Activated CD8-positive, alpha-beta T cell treated with anti-CD3 and anti-CD28 coated beads, Interleukin-2, amount 10 ng/mL, durations not matched to agents 7 days and 5 days (primary cell): ENCODE results near the gene NRXN3. TPM values are rescaled to one million over a fixed set of nuclear protein-coding genes. Genes with fewer than 3 reads are reported as not detected.

Source experiments
- ATAC-seq: fragments of 150-1000 bp; cut with Tn5 transposase; one replicate; pipeline ENCODE4 v1.10.0; 2021; ENCODE audit warnings: moderate library complexity
- CTCF ChIA-PET: fragments of 350-600 bp; sonication (Branson Sonifier 250); formaldehyde crosslinking; loops from one replicate; lab custom pipeline; 2021; ENCODE audit warnings: antibody characterized with exemption; lab: Charles Lee
- POLR2A ChIA-PET: fragments of 350-600 bp; sonication (Branson Sonifier 250); formaldehyde crosslinking; loops from one replicate; lab custom pipeline; 2021; ENCODE audit warnings: antibody characterized with exemption; lab: Charles Lee
- DNase-seq: peaks from one replicate; pipeline ENCODE4 v3.0.0-alpha.2; 2020
- H3K27ac Mint-ChIP-seq: one replicate; pipeline ENCODE4 v1.8.0; 2021; ENCODE audit warnings: mild to moderate bottlenecking, mixed read lengths
- H3K27me3 Mint-ChIP-seq: one replicate; pipeline ENCODE4 v1.8.0; 2021; ENCODE audit warnings: low read depth, mixed read lengths
- H3K36me3 Mint-ChIP-seq: one replicate; pipeline ENCODE4 v1.8.0; 2021; ENCODE audit warnings: low read depth, mixed read lengths
- H3K4me1 Mint-ChIP-seq: one replicate; pipeline ENCODE4 v1.8.0; 2021; ENCODE audit warnings: low read depth, mixed read lengths
- H3K4me3 Mint-ChIP-seq: one replicate; pipeline ENCODE4 v1.8.0; 2021; ENCODE audit warnings: mild to moderate bottlenecking, mixed read lengths
- H3K9me3 Mint-ChIP-seq: one replicate; pipeline ENCODE4 v1.8.0; 2022; ENCODE audit warnings: mixed read lengths; ENCODE audit not compliant: insufficient read depth
- total RNA-seq, 2 experiments: library from RNA; stranded (reverse); gene quantifications; one replicate each; pipeline ENCODE4 v1.2.3, GENCODE V29; 2021

The NRXN3 gene
- total RNA-seq, 2 experiments from 2014 or later: not detected

GRCh38 chr14:79186523-79186922 is 1016.4 kb downstream of the NRXN3 start:
- Mint-ChIP-seq H3K27ac (no peak overlapping the region), H3K4me3 (no peak overlapping the region), H3K4me1 (no peaks in the 10 kb centered on the region), H3K36me3 (no peaks in the 10 kb centered on the region), H3K9me3 (no peaks in the 10 kb centered on the region), H3K27me3 (no peaks in the 10 kb centered on the region)
- DNase-seq: no peak
- ChIA-PET CTCF (no interaction called here), POLR2A (no interaction called here)
- no peak for ATAC-seq

DNA sequence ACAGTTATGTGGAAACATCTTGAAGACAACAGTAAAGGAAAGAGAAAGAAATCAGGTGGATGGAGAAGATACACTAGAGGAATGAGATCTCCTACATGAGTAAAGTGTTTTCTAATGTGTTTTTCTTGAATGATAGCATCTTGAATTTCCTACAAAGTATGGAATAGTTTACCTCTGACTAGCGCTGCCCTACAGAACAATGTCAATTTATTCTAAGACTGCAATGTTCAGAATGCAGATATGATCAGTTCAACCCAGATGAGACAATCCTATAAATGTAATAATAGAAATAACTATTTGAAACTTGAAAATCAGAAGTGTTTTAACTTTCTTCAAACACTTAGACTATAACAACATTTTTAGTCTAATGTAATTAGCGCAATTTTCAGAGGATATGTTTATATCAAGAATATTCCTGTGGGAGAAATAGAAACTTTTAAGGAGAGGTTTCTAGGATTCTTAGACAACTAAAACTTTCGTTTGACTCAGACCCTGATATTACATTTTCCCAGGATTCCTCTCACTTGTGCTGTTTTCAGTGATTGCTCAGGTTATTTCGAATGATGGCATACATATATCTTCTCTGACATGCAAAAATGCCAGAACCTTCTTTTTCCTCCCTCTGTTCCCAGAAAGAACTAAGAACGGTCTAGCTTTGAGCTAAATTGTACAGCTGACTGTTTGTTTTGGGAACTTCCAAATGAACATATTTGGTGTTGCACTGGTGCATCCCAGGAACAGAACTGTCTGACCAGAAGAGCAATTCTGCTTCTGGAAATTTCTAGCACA is 1023.7 kb downstream of the NRXN3 start:
- no peaks in the 10 kb centered on the region for H3K36me3 Mint-ChIP-seq
- POLR2A ChIA-PET: no interaction called here
- ATAC-seq (no peak), DNase-seq (no peak)
- no peak overlapping the region for H3K27ac Mint-ChIP-seq
- H3K4me1 Mint-ChIP-seq: no peaks in the 10 kb centered on the region
- CTCF ChIA-PET: no interaction called here
- H3K27me3 Mint-ChIP-seq: no peaks in the 10 kb centered on the region
- H3K4me3 Mint-ChIP-seq: no peak overlapping the region
- H3K9me3 Mint-ChIP-seq: no peaks in the 10 kb centered on the region

GRCh38 chr14:79196216-79196615 is 1026.0 kb downstream of the NRXN3 start:
- H3K27ac Mint-ChIP-seq: no peak overlapping the region
- POLR2A ChIA-PET: no interaction called here
- ATAC-seq (no peak), DNase-seq (no peak)
- H3K27me3 Mint-ChIP-seq: no peaks in the 10 kb centered on the region
- no peaks in the 10 kb centered on the region for H3K4me1 Mint-ChIP-seq
- H3K36me3 Mint-ChIP-seq: no peaks in the 10 kb centered on the region
- H3K9me3 Mint-ChIP-seq: peaks cover 4% of the 10 kb centered on the region
- CTCF ChIA-PET: no interaction called here
- no peak overlapping the region for H3K4me3 Mint-ChIP-seq

GRCh38 chr14:79197516-79197915 is 1027.3 kb downstream of the NRXN3 start:
- no peak for DNase-seq
- ChIA-PET CTCF (no interaction called here), POLR2A (no interaction called here)
- H3K4me1 Mint-ChIP-seq: no peaks in the 10 kb centered on the region
- no peak for ATAC-seq
- no peaks in the 10 kb centered on the region for H3K36me3 Mint-ChIP-seq
- no peak overlapping the region for H3K4me3 Mint-ChIP-seq
- peaks cover 4% of the 10 kb centered on the region for H3K9me3 Mint-ChIP-seq
- H3K27ac Mint-ChIP-seq: no peak overlapping the region
- H3K27me3 Mint-ChIP-seq: no peaks in the 10 kb centered on the region

GRCh38 chr14:79199217-79199616 is 1029.0 kb downstream of the NRXN3 start:
- H3K4me1 Mint-ChIP-seq: no peaks in the 10 kb centered on the region
- POLR2A ChIA-PET: no interaction called here
- no peaks in the 10 kb centered on the region for H3K27me3 Mint-ChIP-seq
- CTCF ChIA-PET: no interaction called here
- ATAC-seq (no peak), DNase-seq (no peak)
- no peak overlapping the region for H3K27ac Mint-ChIP-seq
- H3K4me3 Mint-ChIP-seq: no peak overlapping the region
- H3K36me3 Mint-ChIP-seq: no peaks in the 10 kb centered on the region
- peaks cover 4% of the 10 kb centered on the region for H3K9me3 Mint-ChIP-seq

- Mint-ChIP-seq H3K9me3 (peaks cover 4% of the 10 kb centered on the region), H3K4me1 (no peaks in the 10 kb centered on the region), H3K27ac (no peak overlapping the region), H3K27me3 (no peaks in the 10 kb centered on the region), H3K4me3 (no peak overlapping the region), H3K36me3 (no peaks in the 10 kb centered on the region)
- CTCF ChIA-PET: no interaction called here
- POLR2A ChIA-PET: no interaction called here
- no peak for DNase-seq
- no peak for ATAC-seq
Measured at GRCh38 chr14:79201564-79202207, 1031.5 kb downstream of the NRXN3 start.

DNA sequence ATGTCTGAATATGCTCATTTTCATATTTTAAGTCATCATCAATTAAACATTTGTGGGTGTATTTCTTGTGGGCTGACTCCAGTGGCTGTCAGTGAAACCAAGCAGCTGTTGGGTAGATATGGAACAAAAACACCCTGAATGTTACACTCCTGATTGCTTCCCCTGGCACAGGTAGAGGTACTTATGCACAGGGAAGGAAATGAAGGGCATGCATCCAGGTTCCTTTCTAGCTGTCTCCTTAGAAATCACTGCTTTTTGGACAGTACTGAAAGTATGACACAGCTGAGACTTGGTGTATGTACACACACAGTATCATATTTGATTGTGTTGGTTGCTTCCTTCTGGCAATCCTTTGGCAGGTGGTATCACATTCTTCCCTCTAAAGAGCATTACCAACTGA is 1034.4 kb downstream of the NRXN3 start:
- H3K27ac Mint-ChIP-seq: no peak overlapping the region
- ATAC-seq (no peak), DNase-seq (no peak)
- H3K27me3 Mint-ChIP-seq: no peaks in the 10 kb centered on the region
- H3K9me3 Mint-ChIP-seq: no peaks in the 10 kb centered on the region
- CTCF ChIA-PET: no interaction called here
- no peaks in the 10 kb centered on the region for H3K4me1 Mint-ChIP-seq
- no peak overlapping the region for H3K4me3 Mint-ChIP-seq
- no peaks in the 10 kb centered on the region for H3K36me3 Mint-ChIP-seq
- POLR2A ChIA-PET: no interaction called here

GRCh38 chr14:79209418-79209817 is 1039.2 kb downstream of the NRXN3 start:
- H3K27me3 Mint-ChIP-seq: no peaks in the 10 kb centered on the region
- H3K9me3 Mint-ChIP-seq: no peaks in the 10 kb centered on the region
- no peak for DNase-seq
- no peak overlapping the region for H3K27ac Mint-ChIP-seq
- no peak for ATAC-seq
- ChIA-PET CTCF (no interaction called here), POLR2A (no interaction called here)
- no peaks in the 10 kb centered on the region for H3K36me3 Mint-ChIP-seq
- H3K4me3 Mint-ChIP-seq: no peak overlapping the region
- no peaks in the 10 kb centered on the region for H3K4me1 Mint-ChIP-seq

GRCh38 chr14:79225815-79226214 is 1055.6 kb downstream of the NRXN3 start:
- no peak for ATAC-seq
- DNase-seq: no peak
- CTCF ChIA-PET: no interaction called here
- Mint-ChIP-seq H3K36me3 (no peaks in the 10 kb centered on the region), H3K27ac (no peak overlapping the region), H3K4me3 (no peak overlapping the region), H3K4me1 (no peaks in the 10 kb centered on the region), H3K9me3 (no peaks in the 10 kb centered on the region), H3K27me3 (no peaks in the 10 kb centered on the region)
- POLR2A ChIA-PET: no interaction called here

GRCh38 chr14:79229383-79229909 is 1059.3 kb downstream of the NRXN3 start:
- Mint-ChIP-seq H3K9me3 (no peaks in the 10 kb centered on the region), H3K36me3 (no peaks in the 10 kb centered on the region), H3K4me3 (no peak overlapping the region), H3K27me3 (no peaks in the 10 kb centered on the region), H3K27ac (no peak overlapping the region), H3K4me1 (no peaks in the 10 kb centered on the region)
- DNase-seq (no peak), ATAC-seq (no peak)
- ChIA-PET POLR2A (no interaction called here), CTCF (no interaction called here)

GRCh38 chr14:79242666-79243065 is 1072.5 kb downstream of the NRXN3 start:
- H3K4me3 Mint-ChIP-seq: no peak overlapping the region
- no peak for ATAC-seq
- no peaks in the 10 kb centered on the region for H3K36me3 Mint-ChIP-seq
- H3K9me3 Mint-ChIP-seq: no peaks in the 10 kb centered on the region
- ChIA-PET CTCF (no interaction called here), POLR2A (no interaction called here)
- H3K27ac Mint-ChIP-seq: no peak overlapping the region
- DNase-seq: no peak
- no peaks in the 10 kb centered on the region for H3K4me1 Mint-ChIP-seq
- H3K27me3 Mint-ChIP-seq: no peaks in the 10 kb centered on the region

GRCh38 chr14:79246173-79246572 is 1076.0 kb downstream of the NRXN3 start:
- CTCF ChIA-PET: no interaction called here
- no peaks in the 10 kb centered on the region for H3K36me3 Mint-ChIP-seq
- H3K27ac Mint-ChIP-seq: no peak overlapping the region
- no peaks in the 10 kb centered on the region for H3K4me1 Mint-ChIP-seq
- ATAC-seq (no peak), DNase-seq (no peak)
- no peaks in the 10 kb centered on the region for H3K27me3 Mint-ChIP-seq
- H3K4me3 Mint-ChIP-seq: no peak overlapping the region
- H3K9me3 Mint-ChIP-seq: no peaks in the 10 kb centered on the region
- POLR2A ChIA-PET: no interaction called here
